Vagina (tissue), 2 donors: Measurements from ENCODE around the gene CBX7.

Source experiments
- CTCF ChIP-seq, 3 experiments: fragments of 450-650 bp in 2 of 3; fragments of 200-600 bp in 1 of 3; sonication (generic) in 1 of 3; IDR thresholded peaks; one replicate each; pipeline ENCODE4 v1.5.1; 2017 to 2019; ENCODE audit warnings: antibody characterized with exemption in 3 of 3, mild to moderate bottlenecking in 2 of 3, moderate library complexity in 2 of 3
- POLR2A ChIP-seq, 2 donors: fragments of 450-650 bp; IDR thresholded peaks; one replicate each; pipeline ENCODE4 v1.6.1; 2017; ENCODE audit warnings: antibody characterized with exemption in 2 of 2, mild to moderate bottlenecking in 2 of 2, moderate library complexity in 2 of 2
- POLR2AphosphoS5 ChIP-seq, 2 donors: sonication (generic); formaldehyde crosslinking; IDR thresholded peaks; one replicate each; pipeline ENCODE4 v1.9.0; 2017; ENCODE audit warnings: antibody characterized with exemption in 2 of 2, mild to moderate bottlenecking in 2 of 2, low read depth in 1 of 2; ENCODE audit not compliant: insufficient read depth in 1 of 2

- TF ChIP-seq CTCF (IDR thresholded peaks at IDR 0.05) (no peak), POLR2AphosphoS5 (IDR thresholded peaks at IDR 0.05; ENCODE audit: insufficient read depth in 1 of 2, low read depth in 1 of 2) (no peak), POLR2A (IDR thresholded peaks at IDR 0.05) (no peak)
Measured at GRCh38 chr22:39179401-39179827, 26.9 kb upstream of the CBX7 start.
